Stimulated activated naive CD8-positive, alpha-beta T cell treated with anti-CD3 and anti-CD28 coated beads, Interleukin-15, amount 100 ng/mL, for 72 hours (primary cell): Measurements from ENCODE around the gene DHTKD1.
"Not testable (repeated sequence)": the region's sequence is repeated elsewhere in the genome, so short reads cannot be mapped to it uniquely, and the experiment has no call there.

Experiments
- ATAC-seq: fragments of 150-1000 bp; cut with Tn5 transposase; 2 replicates; pipeline ENCODE4 v1.10.0; 2021; ENCODE audit warnings: mild to moderate bottlenecking, moderate library complexity
- DNase-seq, 2 donors: peaks; one replicate each; pipeline ENCODE4 v3.0.0; 2021 to 2022
- H3K27ac Mint-ChIP-seq, 2 donors: one replicate each; pipeline ENCODE4 v1.8.0; 2022; ENCODE audit warnings: mild to moderate bottlenecking in 2 of 2, mixed read lengths in 2 of 2, moderate library complexity in 2 of 2
- H3K27me3 Mint-ChIP-seq: one replicate; pipeline ENCODE4 v1.8.0; 2022; ENCODE audit warnings: mixed read lengths
- H3K4me1 Mint-ChIP-seq: one replicate; pipeline ENCODE4 v1.8.0; 2022; ENCODE audit warnings: mild to moderate bottlenecking, mixed read lengths
- H3K4me3 Mint-ChIP-seq, 2 donors: one replicate each; pipeline ENCODE4 v1.8.0; 2022; ENCODE audit warnings: mild to moderate bottlenecking in 2 of 2, mixed read lengths in 2 of 2, moderate library complexity in 1 of 2
- H3K9me3 Mint-ChIP-seq, 2 donors: one replicate each; pipeline ENCODE4 v1.8.0; 2022; ENCODE audit warnings: mixed read lengths in 2 of 2

The DHTKD1 gene

GRCh38 chr10:12050528-12050927 is 18.2 kb upstream of the DHTKD1 start:
- no peak overlapping the region for H3K27ac Mint-ChIP-seq

GRCh38 chr10:12051241-12051640 is 17.5 kb upstream of the DHTKD1 start:
- Mint-ChIP-seq H3K27me3 (no peaks in the 10 kb centered on the region), H3K27ac (peak overlapping the region in 1 of 2 donors; percentile 2), H3K4me3 (no peak overlapping the region), H3K9me3 (no peaks in the 10 kb centered on the region), H3K4me1 (no peaks in the 10 kb centered on the region)
- DNase-seq = no peak
- no peak for ATAC-seq

More at GRCh38 chr10:12050528-12050927, 18.2 kb upstream of the DHTKD1 start:
- no peak for DNase-seq
- no peak overlapping the region for H3K4me3 Mint-ChIP-seq
- H3K4me1 Mint-ChIP-seq = no peaks in the 10 kb centered on the region
- no peaks in the 10 kb centered on the region for H3K9me3 Mint-ChIP-seq
- no peaks in the 10 kb centered on the region for H3K27me3 Mint-ChIP-seq
- no peak for ATAC-seq

- no peaks in the 10 kb centered on the region for H3K27me3 Mint-ChIP-seq
- no peak overlapping the region for H3K27ac Mint-ChIP-seq
- H3K4me3 Mint-ChIP-seq = no peak overlapping the region
- ATAC-seq (no peak), DNase-seq (no peak)
- no peaks in the 10 kb centered on the region for H3K4me1 Mint-ChIP-seq
- H3K9me3 Mint-ChIP-seq = no peaks in the 10 kb centered on the region
These were observed 13.0 kb upstream of the DHTKD1 start for GRCh38 chr10:12055732-12056131.

DNA sequence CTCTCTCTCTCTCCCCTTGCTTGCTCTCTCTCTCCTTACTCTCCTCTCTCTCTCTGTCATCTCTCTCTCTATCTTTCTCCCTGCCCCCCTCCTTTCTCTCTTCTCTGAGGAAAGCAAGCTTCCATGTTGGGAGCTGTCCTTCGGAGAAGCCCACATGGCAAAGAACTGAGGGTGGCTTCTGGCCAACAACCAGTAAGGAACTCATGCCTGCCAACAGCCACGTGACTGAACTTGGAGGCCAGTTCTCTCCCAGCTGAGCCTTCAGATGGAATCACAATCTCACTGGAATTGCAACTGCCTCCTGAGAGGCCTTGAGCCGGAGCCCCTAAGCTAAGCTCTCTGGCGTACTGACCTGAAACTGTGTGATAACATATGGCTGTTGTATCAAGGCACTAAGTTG is 12.0 kb upstream of the DHTKD1 start:
- H3K9me3 Mint-ChIP-seq = no peaks in the 10 kb centered on the region
- no peaks in the 10 kb centered on the region for H3K27me3 Mint-ChIP-seq
- no peak overlapping the region for H3K4me3 Mint-ChIP-seq
- H3K4me1 Mint-ChIP-seq = no peaks in the 10 kb centered on the region
- H3K27ac Mint-ChIP-seq = no peak overlapping the region
- DNase-seq (no peak), ATAC-seq (no peak)

DNA sequence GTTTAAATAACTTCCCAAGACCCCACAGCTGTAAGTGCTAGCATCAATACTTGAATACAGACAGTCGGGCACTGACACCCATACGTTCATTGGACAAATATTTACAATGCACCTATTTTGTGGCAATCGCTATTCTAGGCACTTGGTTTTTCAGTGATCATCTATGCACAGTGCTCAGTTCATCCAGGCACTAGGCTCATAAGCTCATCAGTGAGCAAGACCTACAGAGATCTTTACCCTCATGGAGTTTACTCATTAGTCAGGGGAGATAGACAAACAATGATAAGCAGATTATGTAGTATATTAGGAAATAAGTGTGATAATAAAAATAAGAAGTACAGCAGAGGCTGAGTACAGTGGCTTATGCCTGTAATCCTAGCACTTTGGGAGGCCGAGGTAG is 7.6 kb upstream of the DHTKD1 start:
- ATAC-seq = no peak
- H3K27ac Mint-ChIP-seq = peak overlapping the region in 1 of 2 donors; percentile 2
- no peaks in the 10 kb centered on the region for H3K9me3 Mint-ChIP-seq

GRCh38 chr10:12062754-12063482 is 5.8 kb upstream of the DHTKD1 start:
- Mint-ChIP-seq H3K27ac (no peak overlapping the region), H3K9me3 (no peaks in the 10 kb centered on the region), H3K27me3 (no peaks in the 10 kb centered on the region), H3K4me1 (no peaks in the 10 kb centered on the region), H3K4me3 (no peak overlapping the region)
- DNase-seq (no peak), ATAC-seq (no peak)

More for the DNA sequence above, 7.6 kb upstream of the DHTKD1 start:
- Mint-ChIP-seq H3K4me1 (no peaks in the 10 kb centered on the region), H3K27me3 (no peaks in the 10 kb centered on the region), H3K4me3 (no peak overlapping the region)
- DNase-seq = no peak

DNA sequence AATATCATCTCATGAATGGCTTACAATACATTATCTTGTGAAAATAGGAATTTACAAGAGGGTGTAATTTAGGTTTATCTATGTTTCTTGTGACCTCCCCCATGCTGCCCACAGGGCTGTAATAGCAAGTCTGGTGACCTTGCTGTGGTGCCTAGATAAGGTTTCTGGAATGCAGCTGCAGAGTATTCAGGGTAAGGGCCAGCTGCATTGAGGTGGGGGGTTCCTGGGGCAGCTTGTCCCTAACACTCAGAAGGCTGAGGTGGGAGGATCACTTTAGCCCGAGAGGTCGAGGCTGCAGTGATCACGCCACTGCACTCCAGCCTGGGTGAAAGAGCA is 5.3 kb upstream of the DHTKD1 start:
- H3K27me3 Mint-ChIP-seq = no peaks in the 10 kb centered on the region
- no peak overlapping the region for H3K4me3 Mint-ChIP-seq
- no peak for DNase-seq
- H3K4me1 Mint-ChIP-seq = peaks cover 4% of the 10 kb centered on the region
- H3K9me3 Mint-ChIP-seq = no peaks in the 10 kb centered on the region
- ATAC-seq = no peak
- H3K27ac Mint-ChIP-seq = no peak overlapping the region

GRCh38 chr10:12067336-12067735 is 1.4 kb upstream of the DHTKD1 start:
- Mint-ChIP-seq H3K27ac (no peak overlapping the region), H3K27me3 (no peaks in the 10 kb centered on the region), H3K4me3 (peak overlapping the region in 1 of 2 donors; percentile 11), H3K9me3 (no peaks in the 10 kb centered on the region), H3K4me1 (peaks cover 18% of the 10 kb centered on the region)
- ATAC-seq (no peak), DNase-seq (no peak)

DNA sequence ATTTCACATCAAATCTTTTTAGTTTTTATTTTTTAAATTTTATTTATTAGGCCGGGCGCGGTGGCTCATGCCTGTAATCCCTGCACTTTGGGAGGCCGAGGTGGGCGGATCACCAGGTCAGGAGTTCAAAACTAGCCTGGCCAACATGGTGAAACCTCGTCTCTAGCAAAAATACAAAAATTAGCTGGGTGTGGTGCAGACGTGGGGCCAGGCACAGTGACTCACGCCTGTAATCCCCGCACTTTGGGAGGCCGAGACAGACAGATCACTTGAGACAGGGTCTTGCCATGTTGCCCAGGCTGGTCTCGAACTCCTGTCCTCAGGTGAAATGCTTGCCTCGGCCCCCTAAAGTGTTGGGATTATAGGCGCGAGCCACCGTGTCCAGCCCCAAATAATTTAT is 2.7 kb downstream of the DHTKD1 start:
- H3K9me3 Mint-ChIP-seq, H3K4me3 Mint-ChIP-seq, ATAC-seq, H3K27ac Mint-ChIP-seq, H3K27me3 Mint-ChIP-seq, DNase-seq: not testable (repeated sequence)
- H3K4me1 Mint-ChIP-seq = peaks cover 23% of the 10 kb centered on the region

- peaks cover 24% of the 10 kb centered on the region for H3K4me1 Mint-ChIP-seq
These were observed 4.8 kb downstream of the DHTKD1 start for GRCh38 chr10:12073526-12073925.

DNA sequence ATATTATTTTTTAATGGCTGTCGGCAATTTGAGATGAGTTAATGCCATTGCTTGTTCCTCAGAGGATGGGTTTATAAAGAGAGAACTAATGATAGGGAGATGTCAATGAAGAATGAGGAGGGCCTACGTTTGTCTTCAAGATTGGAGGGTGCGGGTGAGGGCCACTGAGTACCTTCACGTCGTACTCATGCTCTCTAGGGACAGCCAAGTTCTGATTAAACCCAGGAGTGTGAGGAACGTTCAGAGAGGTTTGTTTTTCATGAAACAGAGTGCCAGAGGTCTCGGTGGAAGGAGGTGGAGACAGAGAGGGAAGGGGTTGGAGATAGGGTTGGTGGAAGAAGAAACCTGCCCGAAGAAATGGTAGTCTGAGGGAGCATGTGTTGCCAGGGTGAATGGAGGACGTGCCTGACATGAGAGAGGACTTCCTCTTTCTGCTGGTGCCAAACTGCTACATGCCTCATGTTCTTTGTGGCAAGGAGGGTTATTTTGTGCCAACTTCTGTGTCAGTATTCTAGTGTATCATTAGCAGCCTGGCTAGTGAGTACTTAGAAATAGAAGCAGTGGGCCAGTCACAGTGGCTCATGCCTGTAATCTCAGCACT is 8.9 kb downstream of the DHTKD1 start:
- DNase-seq (no peak), ATAC-seq (no peak)
- no peak overlapping the region for H3K4me3 Mint-ChIP-seq
- H3K27ac Mint-ChIP-seq = peak overlapping the region in 1 of 2 donors; percentile 92
- no peaks in the 10 kb centered on the region for H3K27me3 Mint-ChIP-seq
- no peaks in the 10 kb centered on the region for H3K9me3 Mint-ChIP-seq
- H3K4me1 Mint-ChIP-seq = peaks cover 10% of the 10 kb centered on the region

More at GRCh38 chr10:12073526-12073925, 4.8 kb downstream of the DHTKD1 start:
- DNase-seq (no peak), ATAC-seq (no peak)
- no peaks in the 10 kb centered on the region for H3K9me3 Mint-ChIP-seq
- peak overlapping the region in 1 of 2 donors; percentile 85 for H3K27ac Mint-ChIP-seq
- no peaks in the 10 kb centered on the region for H3K27me3 Mint-ChIP-seq
- no peak overlapping the region for H3K4me3 Mint-ChIP-seq

DNA sequence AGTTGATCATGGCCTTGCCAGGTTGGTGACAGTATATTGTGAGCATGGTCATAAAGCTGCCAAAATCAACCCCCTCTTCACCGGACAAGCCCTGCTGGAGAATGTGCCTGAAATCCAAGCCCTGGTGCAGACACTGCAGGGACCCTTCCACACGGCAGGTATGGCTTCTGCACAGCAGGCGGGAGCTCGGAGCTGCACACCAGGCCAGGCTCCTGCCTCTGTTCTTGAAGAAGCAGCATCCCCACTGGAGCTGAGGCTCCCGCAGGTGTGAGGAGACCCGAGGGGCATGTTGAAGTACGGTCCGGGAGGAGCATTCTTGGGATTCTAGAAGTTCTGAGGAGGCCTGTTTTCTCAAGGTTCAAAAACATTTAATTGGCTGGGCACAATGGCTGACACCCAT is 12.7 kb downstream of the DHTKD1 start:
- ATAC-seq (no peak), DNase-seq (no peak)
- Mint-ChIP-seq H3K4me1 (peaks cover 5% of the 10 kb centered on the region), H3K9me3 (no peaks in the 10 kb centered on the region), H3K4me3 (no peak overlapping the region), H3K27ac (no peak overlapping the region), H3K27me3 (no peaks in the 10 kb centered on the region)

GRCh38 chr10:12081879-12082557 is 13.3 kb downstream of the DHTKD1 start:
- H3K9me3 Mint-ChIP-seq = no peaks in the 10 kb centered on the region
- ATAC-seq (no peak), DNase-seq (no peak)
- no peaks in the 10 kb centered on the region for H3K27me3 Mint-ChIP-seq
- peaks cover 5% of the 10 kb centered on the region for H3K4me1 Mint-ChIP-seq
- no peak overlapping the region for H3K4me3 Mint-ChIP-seq
- no peak overlapping the region for H3K27ac Mint-ChIP-seq

GRCh38 chr10:12088919-12089318 is 20.2 kb downstream of the DHTKD1 start:
- no peak for ATAC-seq
- Mint-ChIP-seq H3K27ac (no peak overlapping the region), H3K27me3 (no peaks in the 10 kb centered on the region), H3K4me3 (no peak overlapping the region), H3K4me1 (peaks cover 5% of the 10 kb centered on the region), H3K9me3 (no peaks in the 10 kb centered on the region)
- DNase-seq = no peak

GRCh38 chr10:12091421-12091820 is 22.7 kb downstream of the DHTKD1 start:
- Mint-ChIP-seq H3K27ac (no peak overlapping the region), H3K4me1 (peaks cover 5% of the 10 kb centered on the region), H3K27me3 (no peaks in the 10 kb centered on the region), H3K4me3 (no peak overlapping the region), H3K9me3 (no peaks in the 10 kb centered on the region)
- ATAC-seq (no peak), DNase-seq (no peak)

DNA sequence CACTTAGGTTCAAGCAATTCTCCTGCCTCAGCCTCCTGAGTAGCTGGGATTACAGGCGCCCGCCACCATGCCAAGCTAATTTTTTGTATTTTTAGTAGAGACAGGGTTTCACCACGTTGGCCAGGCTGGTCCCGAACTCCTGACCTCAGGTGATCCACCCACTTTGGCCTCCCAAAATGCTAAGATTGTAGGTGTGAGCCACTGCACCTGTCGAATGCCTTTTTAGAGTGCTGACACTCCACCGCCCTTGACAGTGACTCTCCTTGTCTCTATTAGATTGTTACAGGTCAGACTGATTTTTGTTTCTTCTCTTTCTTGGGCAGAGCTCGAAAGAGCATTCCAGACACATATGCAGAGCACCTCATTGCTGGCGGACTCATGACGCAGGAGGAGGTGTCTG is 28.6 kb downstream of the DHTKD1 start:
- not testable (repeated sequence) for H3K9me3 Mint-ChIP-seq, DNase-seq, H3K27ac Mint-ChIP-seq, H3K4me1 Mint-ChIP-seq, H3K4me3 Mint-ChIP-seq, ATAC-seq, H3K27me3 Mint-ChIP-seq
